K562 (cell line): Measurements from ENCODE around the gene MACROD2. TPM values are rescaled to one million over a fixed set of nuclear protein-coding genes. Genes with fewer than 3 reads are reported as not detected.

Source experiments
- ATAC-seq: fragments of 200-7000 bp; cut with Tn5 transposase; 3 replicates; pipeline ENCODE4 v1.9.1; 2020; ENCODE audit warnings: moderate library complexity
- BruUV-seq: library from RNA; stranded (reverse); fragments of 400-500 nt; replicated peaks from 2 replicates; lab custom pipeline; 2021; lab: Mats Ljungman, UMichigan
- CTCF ChIA-PET: fragments of 300-600 bp; formaldehyde crosslinking; extraction: SDS; loops from one replicate; lab custom pipeline; 2021; ENCODE audit warnings: low intra/inter-chr PET ratio; lab: Yijun Ruan, JAX
- POLR2A ChIA-PET: fragments of 300-600, 350-650 bp; sonication (Branson Sonifier 250); formaldehyde crosslinking; extraction: SDS; loops from one replicate; lab custom pipeline; 2021; ENCODE audit warnings: antibody characterized with exemption, inconsistent platforms; lab: Yijun Ruan, JAX
- DNase-seq, 4 experiments: peaks; one replicate each; pipeline versions ENCODE4 v3.0.0 to v3.0.0-alpha.2; 2011 to 2018; ENCODE audit warnings: low spot score in 3 of 4, mixed read lengths in 3 of 4; ENCODE audit errors: extremely low read depth in 1 of 4
- FAIRE-seq: peaks from 2 replicates; lab custom pipeline; 2011; peaks lifted over from hg19 to GRCh38; lab: Jason Lieb, UNC
- H2AFZ ChIP-seq: 2 replicates; pipeline ENCODE4 v1.6.0; 2011; ENCODE audit warnings: low read depth, low read length, control low read depth, inconsistent platforms
- H3K27ac ChIP-seq: fragments of 200-600 bp; 3 replicates; pipeline ENCODE4 v1.8.0; 2011; ENCODE audit warnings: low read depth, mild to moderate bottlenecking, control low read depth, inconsistent platforms, low read length, moderate library complexity, mixed read lengths; ENCODE audit errors: extremely low read depth
- H3K27me3 ChIP-seq, 2 experiments: fragments of 300-600 bp in 1 of 2; 2 replicates in 1 of 2; 3 replicates in 1 of 2; pipeline versions ENCODE4 v1.6.0 to v1.8.0; 2011; ENCODE audit warnings: inconsistent platforms in 2 of 2, low read length in 2 of 2, mild to moderate bottlenecking in 1 of 2, mixed read lengths in 1 of 2, moderate library complexity in 1 of 2; ENCODE audit not compliant: control insufficient read depth in 2 of 2, insufficient read depth in 2 of 2
- H3K36me3 ChIP-seq: fragments of 300-600 bp; 3 replicates; pipeline ENCODE4 v1.8.0; 2011; ENCODE audit warnings: mild to moderate bottlenecking, low read length, inconsistent platforms; ENCODE audit not compliant: control insufficient read depth, insufficient read depth
- H3K4me1 ChIP-seq, 2 experiments: fragments of 200-600 bp in 1 of 2; replicated peaks in 1 of 2; 2 replicates in 1 of 2; 3 replicates in 1 of 2; pipeline versions ENCODE4 v1.5.1 to v1.8.0; 2011; ENCODE audit warnings: inconsistent platforms in 2 of 2, low read length in 2 of 2, mild to moderate bottlenecking in 1 of 2, mixed read lengths in 1 of 2, moderate library complexity in 1 of 2; ENCODE audit not compliant: control insufficient read depth in 2 of 2, insufficient read depth in 2 of 2
- H3K4me2 ChIP-seq: 2 replicates; pipeline ENCODE4 v1.6.1; 2011; ENCODE audit warnings: low read length, control low read depth, inconsistent platforms, mixed read lengths; ENCODE audit not compliant: insufficient read depth
- H3K4me3 ChIP-seq: fragments of 200-600 bp; sonication (generic), shearing (Covaris generic); 2 replicates; pipeline ENCODE4 v1.5.1; 2016; ENCODE audit warnings: control low read depth, inconsistent platforms
- H3K79me2 ChIP-seq: fragments of 200-600 bp; 3 replicates; pipeline ENCODE4 v1.8.0; 2011; ENCODE audit warnings: low read length, inconsistent platforms; ENCODE audit not compliant: control insufficient read depth, insufficient read depth
- H3K9ac ChIP-seq, 2 experiments: 2 replicates each; pipeline versions ENCODE4 v1.6.0 to v1.6.1; 2011; ENCODE audit warnings: low read depth in 2 of 2, low read length in 2 of 2, control low read depth in 1 of 2, inconsistent platforms in 1 of 2, mild to moderate bottlenecking in 1 of 2, mixed read lengths in 1 of 2; ENCODE audit not compliant: insufficient read depth in 1 of 2
- H3K9me1 ChIP-seq: one replicate; pipeline ENCODE4 v1.6.0; 2011; ENCODE audit warnings: inconsistent platforms, mild to moderate bottlenecking, low read length, moderate library complexity; ENCODE audit not compliant: control insufficient read depth, insufficient read depth
- H3K9me3 ChIP-seq: replicated peaks from 2 replicates; pipeline ENCODE4 v1.5.1; 2011; ENCODE audit warnings: low read depth, low read length, inconsistent platforms; ENCODE audit not compliant: control insufficient read depth, insufficient read depth
- H4K20me1 ChIP-seq: replicated peaks from 2 replicates; pipeline ENCODE4 v1.6.1; 2011; ENCODE audit warnings: low read length, inconsistent platforms, mixed read lengths; ENCODE audit not compliant: control insufficient read depth, insufficient read depth
- CREB1 ChIP-seq, 2 experiments: sonication (generic) in 1 of 2; formaldehyde crosslinking in 1 of 2; IDR thresholded peaks; 2 replicates each; pipeline versions ENCODE4 v1.6.1 to v1.8.0; 2012 to 2022; ENCODE audit warnings: inconsistent platforms in 1 of 2, mild to moderate bottlenecking in 1 of 2, missing genetic modification reagents in 1 of 2, moderate library complexity in 1 of 2
- MCM2 ChIP-seq: fragments of 450-650 bp; IDR thresholded peaks from 2 replicates; pipeline ENCODE4 v1.6.1; 2017; ENCODE audit warnings: low read depth, mild to moderate bottlenecking
- MYBL2 ChIP-seq, 2 experiments: fragments of 450-650 bp in 1 of 2; sonication (generic) in 1 of 2; formaldehyde crosslinking in 1 of 2; IDR thresholded peaks; 2 replicates each; pipeline versions ENCODE4 v1.6.1 to v1.8.1; 2017 to 2022; ENCODE audit warnings: borderline replicate concordance in 1 of 2, inconsistent platforms in 1 of 2, low read depth in 1 of 2, mild to moderate bottlenecking in 1 of 2, missing genetic modification reagents in 1 of 2, moderate library complexity in 1 of 2
- RNF2 ChIP-seq: sonication (generic); IDR thresholded peaks from 2 replicates; pipeline ENCODE4 v1.6.1; 2016
- SRSF9 ChIP-seq: fragments of 200-400 bp; formaldehyde crosslinking; IDR thresholded peaks from 2 replicates; pipeline ENCODE4 v1.6.1; 2017; ENCODE audit warnings: low read depth, low read length, borderline replicate concordance
- TRIM28 ChIP-seq: fragments of 450-650 bp; IDR thresholded peaks from 2 replicates; pipeline ENCODE4 v1.6.1; 2017
- WGBS: fragments of 100-300 bp; shearing (Covaris generic); methylation state at CpG from one replicate; pipeline ENCODE4 v1.1.6; 2016; ENCODE audit warnings: low coverage, mixed read lengths; ENCODE audit not compliant: insufficient coverage; ENCODE audit errors: missing lambda C conversion rate; 5-methylcytosine and 5-hydroxymethylcytosine counted together
- in situ Hi-C: fragments of 300-500 bp; cut with MboI; formaldehyde crosslinking; loops from 4 replicates; pipeline ENCODE4 v1.15.0; 2018; ENCODE audit warnings: inconsistent platforms, mixed read lengths
- intact Hi-C: fragments of 100-400 bp; cut with micrococcal nuclease; formaldehyde crosslinking; loops from 2 replicates; pipeline ENCODE4 v1.14.2; 2022
- polyA plus RNA-seq, 8 experiments: library from polyadenylated mRNA; depleted of rRNA in 4 of 8; stranded (reverse) in 5 of 8; unstranded in 3 of 8; fragments of >200 nt; fragmentation: Nextera tagmentation in 2 of 8; fragmentation: Illumina TruSeq in 1 of 8; extraction: Ambion mirVana in 2 of 8; extraction: Trizol in 1 of 8; gene quantifications; 2 replicates each; pipeline versions ENCODE4 v1.2.1 to v1.2.3, GENCODE V29; 2011 to 2014; ENCODE audit warnings: inconsistent platforms in 1 of 8, missing spikeins in 1 of 8
- total RNA-seq, 7 experiments: library from RNA; depleted of rRNA in 6 of 7; stranded (reverse); fragments of >200 nt in 6 of 7; fragmentation: Illumina TruSeq in 2 of 7; extraction: Trizol in 2 of 7; gene quantifications; 2 replicates each; pipeline versions ENCODE4 v1.2.1 to v1.2.3, GENCODE V29; 2011 to 2021; ENCODE audit warnings: low replicate concordance in 1 of 7
- TF ChIP-seq, protein P1 (sequence below): fragments of 450-650 bp; conservative IDR thresholded peaks from 2 replicates; pipeline ENCODE4 v1.6.1; 2016; ENCODE audit warnings: missing genetic modification characterization, low read depth, mild to moderate bottlenecking, missing compliant biosample characterization, moderate library complexity
- TF ChIP-seq, protein P2 (sequence below): fragments of 250-450 bp; sonication (Bioruptor Pico); IDR thresholded peaks from 2 replicates; pipeline ENCODE4 v1.4.0; 2020; ENCODE audit warnings: mild to moderate bottlenecking, moderate library complexity

Gene MACROD2
- total and polyA plus RNA-seq, 9 of the 15 experiments (the other 6 are each of a cell fraction or from before 2014, with no cell fraction given): not detected

DNA sequence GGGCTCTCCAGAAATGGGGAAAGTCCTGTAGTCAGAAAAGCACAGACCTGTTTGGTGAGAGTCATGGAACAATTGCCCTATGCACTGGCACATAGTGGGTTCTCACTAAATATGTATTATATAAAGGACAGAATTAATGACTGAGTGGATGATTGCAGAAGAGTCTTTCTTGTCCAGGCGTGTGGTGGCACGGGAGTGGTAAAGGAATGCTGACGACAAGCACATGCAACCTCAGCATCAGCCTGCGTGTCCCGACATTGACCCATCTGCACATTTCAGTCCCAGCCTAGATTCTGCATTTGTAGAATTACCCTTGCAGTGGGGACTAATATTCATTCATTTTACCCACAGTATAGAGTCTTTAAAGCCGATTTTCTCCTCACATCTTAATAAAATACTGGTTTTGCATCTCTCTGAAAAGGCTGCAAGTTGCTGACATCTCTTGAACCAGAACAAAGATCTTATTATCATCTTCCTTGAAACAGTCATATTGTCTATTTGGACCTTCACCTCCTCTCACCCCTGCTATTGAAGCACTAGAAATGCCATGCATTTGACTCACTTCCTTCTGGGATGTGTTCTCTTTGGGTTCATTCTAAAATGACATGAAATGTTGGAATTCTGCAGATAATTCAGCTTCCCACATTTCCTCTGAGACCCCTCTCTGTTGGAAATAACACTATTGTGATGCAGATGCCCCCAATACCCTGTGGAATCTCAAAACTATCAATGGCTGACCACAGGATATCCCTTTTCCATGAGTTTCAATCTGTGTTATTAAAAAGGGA lies 1225.7 kb downstream of the MACROD2 start (continued):
- TF ChIP-seq SRSF9 (no peak), CREB1 (IDR thresholded peaks at IDR 0.05) (no peak), CREB1 (CRISPR knock-in tag; IDR thresholded peaks at IDR 0.05) (no peak), MCM2 (no peak)

DNA sequence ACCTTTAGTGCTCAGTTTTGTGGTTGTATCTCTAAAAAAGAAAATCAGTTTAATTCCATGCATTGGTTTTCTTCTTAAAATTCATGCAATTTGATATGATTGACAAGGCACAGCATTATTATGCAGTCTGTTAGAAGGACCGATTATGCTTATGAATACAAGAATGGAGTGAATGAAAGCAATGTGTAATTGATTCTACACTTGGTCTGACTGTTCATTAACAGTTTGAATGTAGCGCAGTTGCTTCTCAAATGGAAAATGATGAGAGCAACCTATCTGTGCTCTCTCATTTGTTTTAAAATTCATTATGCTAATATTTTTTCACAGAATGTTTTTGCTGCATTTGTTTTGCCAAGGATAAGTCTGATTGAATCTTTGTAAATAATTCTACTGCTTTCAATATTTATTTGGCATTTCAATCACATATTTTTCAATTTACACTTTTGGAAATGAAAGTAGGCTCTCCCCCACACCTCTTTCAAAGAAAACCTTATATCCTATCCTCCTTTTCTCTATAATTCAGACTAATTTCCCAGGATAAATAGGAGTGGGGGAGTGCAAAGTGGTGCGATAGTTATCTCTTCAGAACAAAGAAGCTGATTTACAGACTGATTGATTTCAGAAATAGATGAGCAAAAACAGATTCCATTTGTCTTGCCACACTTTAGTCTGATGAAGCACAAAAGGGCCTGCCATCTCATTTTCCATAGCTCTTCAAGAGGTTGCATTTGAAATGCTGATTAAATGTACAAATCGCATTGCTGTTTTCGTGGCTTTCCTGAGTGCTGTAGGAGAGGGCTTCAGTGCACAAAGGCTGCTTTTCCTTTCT lies 1227.4 kb downstream of the MACROD2 start:
- in situ Hi-C loops (no loop called here), intact Hi-C loops (no loop called here)
- Histone ChIP-seq H3K9ac (no peak overlapping the region), H3K9me3 (no peaks in the 10 kb centered on the region), H3K9me1 (no peaks in the 10 kb centered on the region), H4K20me1 (no peaks in the 10 kb centered on the region), H3K36me3 (no peaks in the 10 kb centered on the region), H3K4me1 (no peaks in the 10 kb centered on the region), H3K4me2 (no peak overlapping the region), H3K4me3 (no peak overlapping the region), H3K79me2 (no peaks in the 10 kb centered on the region), H2AFZ (no peak overlapping the region), H3K27ac (no peak overlapping the region), H3K27me3 (no peaks in the 10 kb centered on the region)
- FAIRE-seq (no peak), DNase-seq (no peak), ATAC-seq (no peak)
- no TSS peak for BruUV-seq
- WGBS: 0% methylated on average over 5 of the region's 5 CpGs
- no peak for TF ChIP-seq RNF2
- TF ChIP-seq MYBL2 (IDR thresholded peaks at IDR 0.05; ENCODE audit: low read depth): no peak
- no peak for TF ChIP-seq MYBL2 (CRISPR knock-in tag; IDR thresholded peaks at IDR 0.05; ENCODE audit: borderline replicate concordance)
- TF ChIP-seq, protein P1, sequence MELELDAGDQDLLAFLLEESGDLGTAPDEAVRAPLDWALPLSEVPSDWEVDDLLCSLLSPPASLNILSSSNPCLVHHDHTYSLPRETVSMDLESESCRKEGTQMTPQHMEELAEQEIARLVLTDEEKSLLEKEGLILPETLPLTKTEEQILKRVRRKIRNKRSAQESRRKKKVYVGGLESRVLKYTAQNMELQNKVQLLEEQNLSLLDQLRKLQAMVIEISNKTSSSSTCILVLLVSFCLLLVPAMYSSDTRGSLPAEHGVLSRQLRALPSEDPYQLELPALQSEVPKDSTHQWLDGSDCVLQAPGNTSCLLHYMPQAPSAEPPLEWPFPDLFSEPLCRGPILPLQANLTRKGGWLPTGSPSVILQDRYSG (tag): no peak
- no peak for TF ChIP-seq TRIM28
- TF ChIP-seq, protein P2, sequence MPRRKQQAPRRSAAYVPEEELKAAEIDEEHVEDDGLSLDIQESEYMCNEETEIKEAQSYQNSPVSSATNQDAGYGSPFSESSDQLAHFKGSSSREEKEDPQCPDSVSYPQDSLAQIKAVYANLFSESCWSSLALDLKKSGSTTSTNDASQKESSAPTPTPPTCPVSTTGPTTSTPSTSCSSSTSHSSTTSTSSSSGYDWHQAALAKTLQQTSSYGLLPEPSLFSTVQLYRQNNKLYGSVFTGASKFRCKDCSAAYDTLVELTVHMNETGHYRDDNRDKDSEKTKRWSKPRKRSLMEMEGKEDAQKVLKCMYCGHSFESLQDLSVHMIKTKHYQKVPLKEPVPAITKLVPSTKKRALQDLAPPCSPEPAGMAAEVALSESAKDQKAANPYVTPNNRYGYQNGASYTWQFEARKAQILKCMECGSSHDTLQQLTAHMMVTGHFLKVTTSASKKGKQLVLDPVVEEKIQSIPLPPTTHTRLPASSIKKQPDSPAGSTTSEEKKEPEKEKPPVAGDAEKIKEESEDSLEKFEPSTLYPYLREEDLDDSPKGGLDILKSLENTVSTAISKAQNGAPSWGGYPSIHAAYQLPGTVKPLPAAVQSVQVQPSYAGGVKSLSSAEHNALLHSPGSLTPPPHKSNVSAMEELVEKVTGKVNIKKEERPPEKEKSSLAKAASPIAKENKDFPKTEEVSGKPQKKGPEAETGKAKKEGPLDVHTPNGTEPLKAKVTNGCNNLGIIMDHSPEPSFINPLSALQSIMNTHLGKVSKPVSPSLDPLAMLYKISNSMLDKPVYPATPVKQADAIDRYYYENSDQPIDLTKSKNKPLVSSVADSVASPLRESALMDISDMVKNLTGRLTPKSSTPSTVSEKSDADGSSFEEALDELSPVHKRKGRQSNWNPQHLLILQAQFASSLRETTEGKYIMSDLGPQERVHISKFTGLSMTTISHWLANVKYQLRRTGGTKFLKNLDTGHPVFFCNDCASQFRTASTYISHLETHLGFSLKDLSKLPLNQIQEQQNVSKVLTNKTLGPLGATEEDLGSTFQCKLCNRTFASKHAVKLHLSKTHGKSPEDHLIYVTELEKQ (CRISPR knock-in tag): no peak
- ChIA-PET CTCF (no interaction called here), POLR2A (no interaction called here)
